ENCODE measurements around the gene KHDRBS1. TPM values are rescaled to one million over a fixed set of nuclear protein-coding genes. Genes with fewer than 3 reads are reported as not detected.
A peak's percentile ranks its signal among the peaks of the same experiment; 100 is the strongest.
"Not testable (repeated sequence)": the region's sequence is repeated elsewhere in the genome, so short reads cannot be mapped to it uniquely, and the experiment has no call there.

The KHDRBS1 gene
- total RNA-seq, 1 donor from 2014 or later: 60.9 TPM

DNA sequence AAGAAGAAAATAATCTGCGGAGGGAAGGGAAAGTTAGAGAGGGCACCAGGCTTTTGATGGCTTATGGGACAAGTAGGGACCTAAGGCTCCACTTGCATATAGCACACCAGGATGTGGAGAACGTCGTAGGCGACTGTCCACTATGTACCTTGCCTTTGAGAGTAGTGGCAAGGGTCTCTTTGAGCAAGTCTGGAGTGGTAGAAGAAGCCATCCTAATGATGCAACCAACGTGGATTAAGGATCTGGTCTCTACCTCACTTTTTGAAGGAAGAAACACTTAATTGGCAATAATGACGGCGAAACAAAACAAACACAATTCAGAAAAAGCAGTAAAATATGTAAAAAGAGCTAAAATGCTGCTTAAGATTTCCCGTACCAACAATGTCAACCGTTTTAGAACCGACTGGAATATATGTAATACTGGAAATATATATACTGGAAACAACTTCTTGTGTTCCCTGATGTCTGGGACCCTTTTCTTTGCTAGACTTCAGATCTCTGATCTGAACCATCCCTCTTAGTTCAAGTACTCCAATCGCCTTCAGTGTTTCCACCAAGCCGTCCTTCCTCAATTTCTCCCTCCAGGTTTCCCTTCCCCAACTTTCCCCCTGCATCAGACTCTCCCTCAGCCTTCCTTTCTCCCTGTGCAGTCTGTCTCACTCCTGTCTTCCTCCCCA is 821 bp upstream of the KHDRBS1 start:
- DNase-seq: no peak

DNA sequence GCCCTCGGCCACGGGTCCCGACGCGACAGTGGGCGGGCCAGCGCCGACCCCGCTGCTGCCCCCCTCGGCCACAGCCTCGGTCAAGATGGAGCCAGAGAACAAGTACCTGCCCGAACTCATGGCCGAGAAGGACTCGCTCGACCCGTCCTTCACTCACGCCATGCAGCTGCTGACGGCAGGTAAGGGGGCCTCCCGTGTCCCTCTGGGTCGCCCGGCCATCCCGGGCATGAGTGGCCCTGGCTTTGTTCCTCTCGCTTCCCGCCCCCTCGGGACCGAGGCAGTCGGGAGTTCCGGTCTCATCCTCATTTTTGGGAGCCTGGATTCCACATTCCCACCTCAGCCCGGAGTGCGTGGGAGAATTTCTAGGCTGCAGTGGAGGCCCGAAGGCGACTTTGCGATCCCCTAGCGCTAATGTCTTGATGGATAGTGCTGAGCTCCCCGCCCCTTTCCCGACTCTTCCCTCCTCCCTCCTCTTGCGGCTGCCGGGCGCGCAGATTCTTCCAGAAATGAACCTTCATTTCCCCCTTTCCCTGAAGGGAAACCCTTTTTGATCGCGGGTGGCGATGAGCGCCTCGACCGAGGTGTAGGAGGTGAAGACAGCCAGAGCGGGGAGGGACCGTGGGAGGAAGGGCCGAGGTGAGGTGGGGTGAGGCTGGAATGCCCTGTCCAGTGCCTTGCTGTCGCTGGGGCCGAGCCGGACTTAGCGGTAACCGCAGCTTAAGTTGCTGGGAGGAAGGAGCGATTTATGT is 705 bp downstream of the KHDRBS1 start:
- DNase-seq: peak; percentile 59

GRCh38 chr1:32014948-32015273 is 1.2 kb downstream of the KHDRBS1 start:
- DNase-seq: no peak

DNA sequence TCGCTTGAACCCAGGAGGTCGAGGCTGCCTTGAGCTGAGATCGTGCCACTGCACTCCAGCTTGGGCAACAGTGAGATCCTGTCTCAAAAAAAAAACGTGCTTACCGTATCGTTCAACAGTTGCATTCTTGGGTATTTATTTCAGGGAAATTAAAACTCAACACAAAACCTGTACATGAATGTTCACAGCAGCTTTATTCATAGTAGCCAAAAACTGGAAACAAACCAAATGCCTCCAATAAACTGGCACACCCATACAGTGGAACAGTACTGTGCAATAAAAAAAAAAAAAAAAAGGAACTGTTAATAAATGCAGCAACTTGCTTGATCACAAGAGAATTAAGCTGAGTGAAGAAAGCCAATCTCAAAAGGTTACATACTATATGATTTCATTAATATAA is 6.7 kb downstream of the KHDRBS1 start:
- no peak for DNase-seq

DNA sequence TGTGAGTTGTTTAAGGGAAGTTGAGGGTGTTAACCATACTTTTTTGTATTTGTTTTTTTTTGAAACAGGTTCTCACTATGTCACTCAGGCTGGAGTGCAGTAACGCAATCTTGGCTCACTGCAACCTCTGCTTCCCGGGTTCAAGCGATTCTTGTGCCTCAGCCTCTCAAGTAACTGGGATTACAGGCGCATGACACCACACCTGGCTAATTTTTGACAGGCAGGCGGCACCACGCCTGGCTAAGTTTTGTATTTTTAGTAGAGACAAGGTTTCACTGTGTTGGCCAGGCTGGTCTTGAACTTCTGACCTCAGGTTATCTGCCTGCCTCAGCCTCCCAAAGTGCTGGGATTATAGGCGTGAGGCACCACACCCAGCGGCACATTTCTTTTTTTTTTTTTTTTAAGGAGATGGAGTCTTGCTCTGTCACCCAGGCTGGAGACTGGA is 7.9 kb downstream of the KHDRBS1 start:
- not testable (repeated sequence) for DNase-seq

GRCh38 chr1:32023351-32023750 is 9.7 kb downstream of the KHDRBS1 start:
- DNase-seq: no peak

- DNase-seq: no peak
These were observed 11.8 kb downstream of the KHDRBS1 start for GRCh38 chr1:32025515-32025914.

GRCh38 chr1:32028746-32029145 is 15.1 kb downstream of the KHDRBS1 start:
- peak; percentile 24 for DNase-seq

- peak; percentile 65 for DNase-seq
These were observed 18.1 kb downstream of the KHDRBS1 start for GRCh38 chr1:32031578-32032274.

DNA sequence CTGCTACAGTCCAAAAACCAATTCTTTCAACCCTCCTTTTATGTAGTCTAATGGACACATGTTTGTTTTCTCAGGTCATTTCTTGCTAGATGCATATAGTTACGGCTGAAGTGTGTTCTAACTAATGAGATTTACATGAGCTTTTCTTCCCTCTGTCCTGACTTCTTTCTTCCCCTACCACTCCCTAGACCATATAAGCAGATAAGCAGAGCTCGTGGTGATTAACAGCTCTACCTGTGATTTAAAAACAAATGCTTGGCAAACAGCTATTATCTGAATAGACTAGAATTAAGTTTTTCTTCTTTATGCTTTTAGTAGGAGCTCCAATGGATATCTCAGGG is 18.6 kb downstream of the KHDRBS1 start:
- DNase-seq: no peak

DNA sequence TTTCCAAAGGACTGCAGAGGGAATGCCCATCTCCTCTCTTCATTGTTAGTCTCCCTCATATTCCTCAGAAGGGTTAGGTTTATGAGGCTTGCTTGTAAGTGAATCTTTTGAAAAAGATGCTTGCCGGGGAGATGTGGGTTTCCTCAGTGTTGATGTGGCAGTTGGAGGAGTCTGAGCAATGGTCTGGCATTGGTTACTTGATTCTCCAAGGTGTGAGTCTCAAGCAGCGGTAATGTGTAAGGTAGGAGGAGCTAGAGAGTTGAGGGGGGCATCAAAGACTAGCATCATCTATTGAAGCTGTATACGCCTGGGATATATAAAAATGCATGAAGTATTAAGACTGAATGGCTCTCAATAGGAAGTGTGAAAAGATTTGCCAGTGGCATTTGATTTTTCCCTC is 21.5 kb downstream of the KHDRBS1 start:
- no peak for DNase-seq

GRCh38 chr1:32040711-32041110 is 27.0 kb downstream of the KHDRBS1 start:
- DNase-seq: no peak

DNA sequence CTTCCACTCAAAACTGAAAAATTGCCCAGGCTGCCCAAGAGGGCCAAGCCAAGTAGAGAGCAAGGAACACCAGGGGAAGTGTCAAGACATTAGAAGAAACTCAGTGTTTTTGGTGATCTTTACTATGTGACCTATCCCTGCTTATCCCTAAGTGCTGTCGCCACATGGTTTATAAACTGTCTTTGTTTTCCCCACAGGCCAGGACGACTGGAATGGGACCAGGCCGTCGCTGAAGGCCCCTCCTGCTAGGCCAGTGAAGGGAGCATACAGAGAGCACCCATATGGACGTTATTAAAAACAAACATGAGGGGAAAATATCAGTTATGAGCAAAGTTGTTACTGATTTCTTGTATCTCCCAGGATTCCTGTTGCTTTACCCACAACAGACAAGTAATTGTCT is 28.7 kb downstream of the KHDRBS1 start:
- no peak for DNase-seq

- DNase-seq: no peak
These were observed 30.6 kb downstream of the KHDRBS1 start for GRCh38 chr1:32044234-32044633.

GRCh38 chr1:32045772-32046171 is 32.1 kb downstream of the KHDRBS1 start:
- no peak for DNase-seq

GRCh38 chr1:32047701-32048100 is 34.0 kb downstream of the KHDRBS1 start:
- no peak for DNase-seq

GRCh38 chr1:32048440-32048839 is 34.8 kb downstream of the KHDRBS1 start:
- DNase-seq: no peak

DNA sequence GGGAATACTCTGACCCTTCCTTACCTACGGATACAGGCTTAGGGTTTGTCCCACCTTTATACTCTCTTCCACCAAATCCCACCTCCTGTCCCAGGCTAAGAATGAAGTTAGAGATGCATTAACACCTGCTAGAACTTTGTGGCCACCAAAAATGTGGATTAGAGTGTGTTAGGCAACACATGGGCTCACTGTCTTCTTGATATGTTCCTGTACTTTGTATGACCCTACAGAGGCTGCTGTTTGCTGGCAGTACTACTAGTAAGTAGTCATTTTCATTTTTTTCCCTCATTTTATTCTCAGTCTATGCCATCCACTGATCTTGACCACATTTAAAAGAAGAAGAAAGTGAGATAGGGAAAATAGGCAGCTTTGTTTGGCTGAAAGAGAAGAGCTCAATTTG is 38.0 kb downstream of the KHDRBS1 start:
- no peak for DNase-seq

DNA sequence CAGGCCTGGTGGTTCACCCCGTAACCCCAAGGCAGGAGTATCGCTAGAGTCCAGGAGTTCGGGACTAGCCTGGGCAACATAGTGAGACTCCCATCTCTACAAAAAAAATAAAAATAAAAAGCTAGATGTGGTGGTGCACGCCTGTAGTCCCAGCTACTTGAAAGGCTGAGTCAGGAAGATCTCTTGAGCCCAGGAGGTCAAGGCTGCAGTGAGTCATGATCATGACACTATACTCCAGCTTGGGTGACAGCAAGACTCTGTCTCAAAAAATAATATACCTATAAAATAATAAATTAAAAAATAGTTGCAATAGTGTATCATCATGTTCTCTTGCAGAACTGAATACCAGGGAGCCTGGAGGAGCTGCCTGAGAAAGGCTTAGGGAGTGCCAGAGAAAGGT is 39.2 kb downstream of the KHDRBS1 start:
- DNase-seq: no peak

DNA sequence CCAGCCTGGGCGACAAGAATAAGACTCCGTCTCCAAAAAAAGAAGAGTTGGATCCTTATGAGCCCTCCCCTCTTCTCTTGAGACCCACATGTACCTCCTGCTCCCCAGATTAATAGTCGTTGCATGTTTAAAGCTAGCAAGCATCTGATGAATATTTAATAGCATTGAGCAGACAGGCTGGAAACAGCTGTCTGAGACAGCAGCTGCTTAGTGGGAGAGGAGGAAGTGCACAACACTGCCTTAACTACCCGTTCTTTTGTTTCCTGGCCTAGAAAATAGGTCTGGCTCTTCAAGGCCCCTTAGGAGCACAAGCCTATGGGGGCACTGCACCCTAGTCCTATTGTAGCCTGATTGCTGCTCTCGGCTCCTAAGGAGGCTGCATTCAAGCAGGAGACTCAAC is 41.7 kb downstream of the KHDRBS1 start:
- DNase-seq: no peak

GRCh38 chr1:32056598-32056997 is 42.9 kb downstream of the KHDRBS1 start:
- no peak for DNase-seq

DNA sequence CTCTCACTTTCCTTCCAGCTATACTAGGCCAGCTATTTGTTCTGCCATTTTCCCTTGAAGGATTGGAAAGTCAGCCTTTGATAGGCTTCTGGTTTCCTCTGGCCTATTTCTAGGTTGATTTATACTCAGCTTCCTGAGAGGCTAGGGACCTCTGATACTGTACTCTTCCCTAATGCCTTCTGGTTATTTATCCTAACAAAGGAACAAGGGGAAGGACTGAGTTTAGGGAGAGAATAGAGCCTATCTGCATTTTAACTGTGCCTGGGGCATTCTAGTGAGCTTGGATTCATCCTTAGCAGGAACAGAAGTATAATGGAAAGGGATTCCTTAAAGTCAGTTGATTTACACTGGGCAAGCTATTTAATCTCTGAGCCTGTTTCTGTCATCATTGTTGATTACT is 47.2 kb downstream of the KHDRBS1 start:
- DNase-seq: no peak

- no peak for DNase-seq
These were observed 49.2 kb downstream of the KHDRBS1 start for GRCh38 chr1:32062867-32063230.

GRCh38 chr1:32063261-32063681 is 49.6 kb downstream of the KHDRBS1 start:
- DNase-seq: peak; percentile 79

All from dermis blood vessel endothelial cell (primary cell).